Stimulated activated CD8-positive, alpha-beta memory T cell treated with anti-CD3 and anti-CD28 coated beads, Interleukin-12 subunit alpha, Interleukin-12 subunit beta, amount 100 ng/mL, for 1 hour (primary cell): ENCODE measurements around the gene SUN5.
"Not testable (repeated sequence)": the region's sequence is repeated elsewhere in the genome, so short reads cannot be mapped to it uniquely, and the experiment has no call there.

Source experiments
- DNase-seq: peaks from one replicate; pipeline ENCODE4 v3.0.0-alpha.2; 2020; ENCODE audit warnings: low read depth

SUN5 gene

GRCh38 chr20:32965115-32965514 is 39.1 kb downstream of the SUN5 start:
- no peak for DNase-seq

DNA sequence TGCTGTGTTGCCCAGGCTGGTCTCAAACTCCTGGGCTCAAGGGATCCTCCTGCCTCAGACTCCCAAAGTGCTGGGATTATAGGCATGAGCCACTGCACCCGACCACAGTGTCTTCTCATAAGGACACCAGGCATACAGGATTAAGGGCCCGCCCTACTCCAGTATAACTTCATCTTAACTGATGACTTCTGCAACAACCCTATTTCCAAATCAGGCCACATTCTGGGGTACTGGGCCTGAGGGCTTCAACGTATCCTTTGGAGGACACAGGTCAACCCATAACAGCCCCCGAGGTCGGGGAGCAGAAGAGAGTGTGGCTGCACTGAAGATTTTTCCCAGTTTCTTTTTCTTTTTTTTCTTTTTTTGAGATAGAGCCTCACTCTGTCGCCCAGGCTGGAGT is 39.7 kb downstream of the SUN5 start:
- DNase-seq, result no peak

GRCh38 chr20:32963176-32963575 is 41.1 kb downstream of the SUN5 start:
- no peak for DNase-seq

DNA sequence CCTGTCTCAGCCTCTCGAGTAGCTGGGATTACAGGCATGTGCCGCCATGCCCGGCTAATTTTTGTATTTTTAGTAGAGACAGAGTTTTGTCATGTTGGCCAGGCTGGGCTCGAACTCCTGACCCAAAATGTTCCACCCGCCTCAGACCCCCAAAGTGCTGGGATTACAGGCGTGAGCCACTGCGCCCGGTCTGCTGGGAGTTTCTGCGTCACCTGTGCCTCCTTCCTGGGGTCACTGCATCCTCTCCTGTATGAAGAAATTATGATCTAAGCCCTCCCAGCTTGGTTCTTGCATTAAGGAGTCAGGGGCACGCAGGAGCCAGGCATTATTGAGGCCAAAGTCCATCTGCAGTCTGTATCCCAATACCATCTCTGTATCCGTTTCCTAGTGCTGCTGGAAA is 41.6 kb downstream of the SUN5 start:
- DNase-seq, result not testable (repeated sequence)

DNA sequence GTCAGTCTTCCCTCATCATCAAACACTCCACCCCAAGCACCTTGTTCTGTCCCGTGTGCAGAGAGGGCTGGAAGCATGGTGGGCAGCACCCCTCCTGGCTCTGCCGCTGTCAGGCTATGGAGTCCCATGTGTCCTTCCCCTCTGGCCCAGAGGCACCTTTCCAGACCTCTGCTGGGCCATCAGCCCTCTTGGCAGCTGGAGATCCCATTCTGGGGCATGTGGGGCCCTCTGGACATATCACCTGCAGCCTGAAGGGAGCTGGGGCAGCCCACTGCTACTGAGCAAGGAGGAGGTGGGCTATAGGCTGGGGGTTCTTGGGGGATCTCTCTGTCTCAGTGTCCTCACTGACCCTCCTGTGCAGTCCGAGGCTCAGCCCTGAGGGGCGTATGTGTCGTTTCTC is 42.2 kb downstream of the SUN5 start:
- DNase-seq, result no peak

GRCh38 chr20:32960849-32961731 is 43.1 kb downstream of the SUN5 start:
- DNase-seq, result no peak

DNA sequence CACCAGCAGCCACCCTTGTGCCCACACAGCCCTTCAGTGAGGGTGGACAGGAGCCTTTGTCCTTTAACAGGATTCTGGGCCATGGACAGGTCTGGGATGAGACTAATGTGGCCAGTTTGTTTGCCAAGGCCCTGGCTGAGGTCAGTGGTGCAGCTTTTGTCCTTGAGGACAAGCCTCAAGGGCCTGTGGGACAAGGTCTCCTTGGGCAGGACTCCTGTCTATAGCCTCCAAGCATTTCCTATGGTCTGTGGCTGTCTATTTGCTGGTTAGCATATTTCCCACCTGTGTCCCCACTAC is 44.1 kb downstream of the SUN5 start:
- DNase-seq, result no peak

GRCh38 chr20:32959351-32960221 is 44.6 kb downstream of the SUN5 start:
- DNase-seq, result no peak

- DNase-seq, result no peak
These were observed 45.7 kb downstream of the SUN5 start for GRCh38 chr20:32958574-32958973.

- DNase-seq, result no peak
These were observed 46.8 kb downstream of the SUN5 start for GRCh38 chr20:32957459-32957858.

- not testable (repeated sequence) for DNase-seq
These were observed 53.7 kb downstream of the SUN5 start for GRCh38 chr20:32950539-32950938.

- DNase-seq, result no peak
These were observed 57.6 kb downstream of the SUN5 start for GRCh38 chr20:32946629-32947028.

DNA sequence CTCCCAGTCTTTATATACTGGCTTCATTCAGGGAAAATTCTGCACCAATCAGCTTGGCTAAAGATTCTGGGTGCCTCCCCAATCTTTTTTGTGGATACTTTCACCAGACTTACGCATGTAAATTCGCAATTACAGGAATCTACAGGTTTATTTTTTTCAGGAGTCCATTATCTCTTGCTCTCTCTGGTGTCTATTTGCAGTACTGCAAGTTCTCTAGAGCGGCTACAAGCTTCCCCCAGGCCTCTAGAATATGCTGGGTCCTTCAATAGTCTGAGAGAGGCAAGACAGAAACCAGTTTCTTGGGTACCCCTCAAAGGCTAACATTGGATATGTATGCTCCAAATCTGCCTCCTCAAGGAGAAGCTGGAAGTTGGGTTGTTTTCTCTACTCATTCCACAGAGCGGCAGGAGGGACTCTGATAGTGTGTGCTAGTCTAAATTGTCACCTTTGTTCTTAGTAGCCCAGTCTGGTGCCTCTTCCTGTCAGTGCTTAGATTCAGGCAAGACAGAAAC is 58.5 kb downstream of the SUN5 start:
- DNase-seq, result no peak

DNA sequence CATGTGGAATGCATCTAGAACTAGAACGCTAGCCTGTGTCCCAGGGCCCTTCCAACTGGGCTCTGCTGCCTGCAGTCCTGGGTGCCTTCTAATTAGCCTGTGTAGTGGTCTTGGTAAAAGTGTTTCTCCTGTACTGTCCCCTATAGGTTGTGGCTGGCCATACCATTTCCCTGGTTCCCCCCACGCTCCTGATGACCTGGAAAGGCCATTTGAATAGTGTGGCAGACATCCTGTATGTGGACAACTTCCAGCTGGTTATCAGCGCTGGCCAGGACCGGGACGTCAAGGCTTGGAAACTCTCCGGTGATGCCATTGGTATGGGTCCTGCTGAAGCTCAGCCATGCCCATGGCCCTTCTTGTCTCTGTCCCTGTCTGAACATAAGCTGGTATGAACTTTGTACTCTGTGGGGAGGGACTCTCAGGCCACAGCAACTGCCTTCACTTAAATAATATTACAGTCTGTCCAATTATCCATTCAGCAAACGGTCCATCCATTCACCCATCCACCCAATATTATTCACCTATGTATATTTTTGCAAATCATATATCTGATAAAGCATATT is 60.7 kb downstream of the SUN5 start:
- no peak for DNase-seq

GRCh38 chr20:32941155-32941885 is 62.9 kb downstream of the SUN5 start:
- DNase-seq, result no peak

- DNase-seq, result no peak
These were observed 69.7 kb downstream of the SUN5 start for GRCh38 chr20:32934580-32934979.
